ENCODE data around the gene WNT9B.

The WNT9B gene

GRCh38 chr17:46889519-46889918 is 38.1 kb downstream of the WNT9B start:
- Histone ChIP-seq H3K4me3 (ENCODE audit: low read length) (no peak overlapping the region), H3K4me1 (ENCODE audit: insufficient read depth, low read length) (peaks cover 3% of the 10 kb centered on the region; the same call in 1 of the 2 replicates), H3K9me3 (ENCODE audit: insufficient read depth, low read depth, low read length) (no peaks in the 10 kb centered on the region), H3K27me3 (ENCODE audit: insufficient read depth, low read length) (no peaks in the 10 kb centered on the region; the same call in none of the 2 replicates), H3K9ac (ENCODE audit: low read depth, low read length) (no peak overlapping the region), H3K27ac (ENCODE audit: low read length) (no peak overlapping the region), H3K36me3 (ENCODE audit: insufficient read depth, low read depth, low read length) (no peaks in the 10 kb centered on the region)

GRCh38 chr17:46889992-46890564 is 38.7 kb downstream of the WNT9B start:
- Histone ChIP-seq H3K4me1 (ENCODE audit: insufficient read depth, low read length) (peaks cover 3% of the 10 kb centered on the region; the same call in 1 of the 2 replicates), H3K9ac (ENCODE audit: low read depth, low read length) (no peak overlapping the region), H3K27ac (ENCODE audit: low read length) (no peak overlapping the region), H3K27me3 (ENCODE audit: insufficient read depth, low read length) (no peaks in the 10 kb centered on the region; the same call in none of the 2 replicates), H3K36me3 (ENCODE audit: insufficient read depth, low read depth, low read length) (no peaks in the 10 kb centered on the region), H3K4me3 (ENCODE audit: low read length) (no peak overlapping the region), H3K9me3 (ENCODE audit: insufficient read depth, low read depth, low read length) (no peaks in the 10 kb centered on the region)

GRCh38 chr17:46890638-46891037 is 39.3 kb downstream of the WNT9B start:
- H3K4me1 ChIP-seq (ENCODE audit: insufficient read depth, low read length), result peaks cover 3% of the 10 kb centered on the region; the same call in 1 of the 2 replicates
- H3K36me3 ChIP-seq (ENCODE audit: insufficient read depth, low read depth, low read length), result no peaks in the 10 kb centered on the region
- no peaks in the 10 kb centered on the region for H3K9me3 ChIP-seq (ENCODE audit: insufficient read depth, low read depth, low read length)
- H3K4me3 ChIP-seq (ENCODE audit: low read length), result no peak overlapping the region
- H3K27me3 ChIP-seq (ENCODE audit: insufficient read depth, low read length), result no peaks in the 10 kb centered on the region; the same call in none of the 2 replicates
- H3K27ac ChIP-seq (ENCODE audit: low read length), result no peak overlapping the region
- H3K9ac ChIP-seq (ENCODE audit: low read depth, low read length), result no peak overlapping the region

GRCh38 chr17:46892192-46892703 is 40.9 kb downstream of the WNT9B start:
- H3K36me3 ChIP-seq (ENCODE audit: insufficient read depth, low read depth, low read length), result no peaks in the 10 kb centered on the region
- H3K4me1 ChIP-seq (ENCODE audit: insufficient read depth, low read length), result peaks cover 3% of the 10 kb centered on the region; the same call in 1 of the 2 replicates
- no peaks in the 10 kb centered on the region for H3K9me3 ChIP-seq (ENCODE audit: insufficient read depth, low read depth, low read length)
- H3K9ac ChIP-seq (ENCODE audit: low read depth, low read length), result no peak overlapping the region
- no peaks in the 10 kb centered on the region for H3K27me3 ChIP-seq (ENCODE audit: insufficient read depth, low read length)
- H3K27ac ChIP-seq (ENCODE audit: low read length), result no peak overlapping the region
- H3K4me3 ChIP-seq (ENCODE audit: low read length), result no peak overlapping the region

GRCh38 chr17:46894024-46894423 is 42.6 kb downstream of the WNT9B start:
- Histone ChIP-seq H3K27ac (ENCODE audit: low read length) (no peak overlapping the region), H3K9me3 (ENCODE audit: insufficient read depth, low read depth, low read length) (0 out of 2 replicates have a peak, but pooled peaks cover 3% of the 10 kb centered on the region), H3K9ac (ENCODE audit: low read depth, low read length) (no peak overlapping the region), H3K4me3 (ENCODE audit: low read length) (no peak overlapping the region), H3K36me3 (ENCODE audit: insufficient read depth, low read depth, low read length) (no peaks in the 10 kb centered on the region), H3K4me1 (ENCODE audit: insufficient read depth, low read length) (peaks cover 3% of the 10 kb centered on the region; the same call in 1 of the 2 replicates), H3K27me3 (ENCODE audit: insufficient read depth, low read length) (no peaks in the 10 kb centered on the region)

GRCh38 chr17:46894476-46895151 is 43.2 kb downstream of the WNT9B start:
- H3K27ac ChIP-seq (ENCODE audit: low read length), result no peak overlapping the region

GRCh38 chr17:46895171-46895570 is 43.8 kb downstream of the WNT9B start:
- H3K9ac ChIP-seq (ENCODE audit: low read depth, low read length), result no peak overlapping the region
- H3K4me3 ChIP-seq (ENCODE audit: low read length), result no peak overlapping the region
- H3K27ac ChIP-seq (ENCODE audit: low read length), result no peak overlapping the region
- 0 out of 2 replicates have a peak, but pooled peaks cover 3% of the 10 kb centered on the region for H3K9me3 ChIP-seq (ENCODE audit: insufficient read depth, low read depth, low read length)
- no peaks in the 10 kb centered on the region for H3K27me3 ChIP-seq (ENCODE audit: insufficient read depth, low read length)
- H3K4me1 ChIP-seq (ENCODE audit: insufficient read depth, low read length), result no peaks in the 10 kb centered on the region
- H3K36me3 ChIP-seq (ENCODE audit: insufficient read depth, low read depth, low read length), result no peaks in the 10 kb centered on the region

More at GRCh38 chr17:46894476-46895151, 43.2 kb downstream of the WNT9B start:
- Histone ChIP-seq H3K36me3 (ENCODE audit: insufficient read depth, low read depth, low read length) (no peaks in the 10 kb centered on the region), H3K27me3 (ENCODE audit: insufficient read depth, low read length) (no peaks in the 10 kb centered on the region), H3K9ac (ENCODE audit: low read depth, low read length) (no peak overlapping the region), H3K9me3 (ENCODE audit: insufficient read depth, low read depth, low read length) (0 out of 2 replicates have a peak, but pooled peaks cover 3% of the 10 kb centered on the region), H3K4me1 (ENCODE audit: insufficient read depth, low read length) (peaks cover 2% of the 10 kb centered on the region; the same call in 1 of the 2 replicates), H3K4me3 (ENCODE audit: low read length) (no peak overlapping the region)

GRCh38 chr17:46896991-46897390 is 45.6 kb downstream of the WNT9B start:
- Histone ChIP-seq H3K27ac (ENCODE audit: low read length) (no peak overlapping the region), H3K9ac (ENCODE audit: low read depth, low read length) (no peak overlapping the region)

GRCh38 chr17:46898364-46898763 is 47.0 kb downstream of the WNT9B start:
- Histone ChIP-seq H3K4me1 (ENCODE audit: insufficient read depth, low read length) (no peaks in the 10 kb centered on the region), H3K9ac (ENCODE audit: low read depth, low read length) (no peak overlapping the region), H3K36me3 (ENCODE audit: insufficient read depth, low read depth, low read length) (no peaks in the 10 kb centered on the region), H3K27me3 (ENCODE audit: insufficient read depth, low read length) (no peaks in the 10 kb centered on the region), H3K27ac (ENCODE audit: low read length) (no peak overlapping the region), H3K9me3 (ENCODE audit: insufficient read depth, low read depth, low read length) (0 out of 2 replicates have a peak, but pooled peaks cover 3% of the 10 kb centered on the region), H3K4me3 (ENCODE audit: low read length) (no peak overlapping the region)

More at GRCh38 chr17:46896991-46897390, 45.6 kb downstream of the WNT9B start:
- Histone ChIP-seq H3K4me3 (ENCODE audit: low read length) (no peak overlapping the region), H3K9me3 (ENCODE audit: insufficient read depth, low read depth, low read length) (0 out of 2 replicates have a peak, but pooled peaks cover 3% of the 10 kb centered on the region), H3K27me3 (ENCODE audit: insufficient read depth, low read length) (no peaks in the 10 kb centered on the region), H3K4me1 (ENCODE audit: insufficient read depth, low read length) (no peaks in the 10 kb centered on the region), H3K36me3 (ENCODE audit: insufficient read depth, low read depth, low read length) (no peaks in the 10 kb centered on the region)

- no peaks in the 10 kb centered on the region for H3K4me1 ChIP-seq (ENCODE audit: insufficient read depth, low read length)
- H3K27ac ChIP-seq (ENCODE audit: low read length), result no peak overlapping the region
- H3K9me3 ChIP-seq (ENCODE audit: insufficient read depth, low read depth, low read length), result 0 out of 2 replicates have a peak, but pooled peaks cover 3% of the 10 kb centered on the region
- no peaks in the 10 kb centered on the region for H3K27me3 ChIP-seq (ENCODE audit: insufficient read depth, low read length)
- no peak overlapping the region for H3K4me3 ChIP-seq (ENCODE audit: low read length)
- H3K36me3 ChIP-seq (ENCODE audit: insufficient read depth, low read depth, low read length), result no peaks in the 10 kb centered on the region
- H3K9ac ChIP-seq (ENCODE audit: low read depth, low read length), result no peak overlapping the region
Measured at GRCh38 chr17:46898860-46899259, 47.5 kb downstream of the WNT9B start.

- H3K27ac ChIP-seq (ENCODE audit: low read length), result no peak overlapping the region
- H3K36me3 ChIP-seq (ENCODE audit: insufficient read depth, low read depth, low read length), result no peaks in the 10 kb centered on the region
- H3K27me3 ChIP-seq (ENCODE audit: insufficient read depth, low read length), result no peaks in the 10 kb centered on the region
- no peak overlapping the region for H3K9ac ChIP-seq (ENCODE audit: low read depth, low read length)
- H3K4me3 ChIP-seq (ENCODE audit: low read length), result no peak overlapping the region
- H3K9me3 ChIP-seq (ENCODE audit: insufficient read depth, low read depth, low read length), result 0 out of 2 replicates have a peak, but pooled peaks cover 3% of the 10 kb centered on the region
- H3K4me1 ChIP-seq (ENCODE audit: insufficient read depth, low read length), result no peaks in the 10 kb centered on the region
Measured at GRCh38 chr17:46901291-46901690, 49.9 kb downstream of the WNT9B start.

Measured in iPS-20b (cell line).